ENCODE measurements around the gene IRAK3. TPM values are rescaled to one million over a fixed set of nuclear protein-coding genes. Genes with fewer than 3 reads are reported as not detected.

IRAK3 gene
- total RNA-seq, 1 donor from 2014 or later, result 0.02 TPM

GRCh38 chr12:66242311-66242710 is 53.3 kb downstream of the IRAK3 start:
- Mint-ChIP-seq H3K36me3 (ENCODE audit: insufficient read depth) (no peaks in the 10 kb centered on the region), H3K9me3 (ENCODE audit: low read depth) (no peaks in the 10 kb centered on the region), H3K4me3 (ENCODE audit: low read depth) (no peak overlapping the region), H3K4me1 (ENCODE audit: low read depth) (peaks cover 8% of the 10 kb centered on the region), H3K27ac (no peak overlapping the region), H3K27me3 (peaks cover 29% of the 10 kb centered on the region)
- TF ChIP-seq, protein P1, sequence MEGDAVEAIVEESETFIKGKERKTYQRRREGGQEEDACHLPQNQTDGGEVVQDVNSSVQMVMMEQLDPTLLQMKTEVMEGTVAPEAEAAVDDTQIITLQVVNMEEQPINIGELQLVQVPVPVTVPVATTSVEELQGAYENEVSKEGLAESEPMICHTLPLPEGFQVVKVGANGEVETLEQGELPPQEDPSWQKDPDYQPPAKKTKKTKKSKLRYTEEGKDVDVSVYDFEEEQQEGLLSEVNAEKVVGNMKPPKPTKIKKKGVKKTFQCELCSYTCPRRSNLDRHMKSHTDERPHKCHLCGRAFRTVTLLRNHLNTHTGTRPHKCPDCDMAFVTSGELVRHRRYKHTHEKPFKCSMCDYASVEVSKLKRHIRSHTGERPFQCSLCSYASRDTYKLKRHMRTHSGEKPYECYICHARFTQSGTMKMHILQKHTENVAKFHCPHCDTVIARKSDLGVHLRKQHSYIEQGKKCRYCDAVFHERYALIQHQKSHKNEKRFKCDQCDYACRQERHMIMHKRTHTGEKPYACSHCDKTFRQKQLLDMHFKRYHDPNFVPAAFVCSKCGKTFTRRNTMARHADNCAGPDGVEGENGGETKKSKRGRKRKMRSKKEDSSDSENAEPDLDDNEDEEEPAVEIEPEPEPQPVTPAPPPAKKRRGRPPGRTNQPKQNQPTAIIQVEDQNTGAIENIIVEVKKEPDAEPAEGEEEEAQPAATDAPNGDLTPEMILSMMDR (IDR thresholded peaks at IDR 0.05; ENCODE audit: unreplicated experiment), result no peak
- no peak for DNase-seq (ENCODE audit: low spot score, unreplicated experiment)

- Mint-ChIP-seq H3K27ac (no peak overlapping the region), H3K9me3 (ENCODE audit: low read depth) (no peaks in the 10 kb centered on the region), H3K4me3 (ENCODE audit: low read depth) (no peak overlapping the region), H3K27me3 (peaks cover 17% of the 10 kb centered on the region), H3K36me3 (ENCODE audit: insufficient read depth) (no peaks in the 10 kb centered on the region), H3K4me1 (ENCODE audit: low read depth) (no peaks in the 10 kb centered on the region)
- no peak for DNase-seq (ENCODE audit: low spot score, unreplicated experiment)
- TF ChIP-seq, protein P1 (IDR thresholded peaks at IDR 0.05; ENCODE audit: unreplicated experiment), result no peak
These were observed 54.9 kb downstream of the IRAK3 start for GRCh38 chr12:66243911-66244310.

- DNase-seq (ENCODE audit: low spot score, unreplicated experiment), result no peak
- Mint-ChIP-seq H3K27ac (no peak overlapping the region), H3K4me3 (ENCODE audit: low read depth) (no peak overlapping the region), H3K9me3 (ENCODE audit: low read depth) (no peaks in the 10 kb centered on the region), H3K4me1 (ENCODE audit: low read depth) (no peaks in the 10 kb centered on the region), H3K27me3 (peaks cover 17% of the 10 kb centered on the region), H3K36me3 (ENCODE audit: insufficient read depth) (no peaks in the 10 kb centered on the region)
- TF ChIP-seq, protein P1 (IDR thresholded peaks at IDR 0.05; ENCODE audit: unreplicated experiment), result no peak
These were observed 55.4 kb downstream of the IRAK3 start for GRCh38 chr12:66244446-66244845.

DNA sequence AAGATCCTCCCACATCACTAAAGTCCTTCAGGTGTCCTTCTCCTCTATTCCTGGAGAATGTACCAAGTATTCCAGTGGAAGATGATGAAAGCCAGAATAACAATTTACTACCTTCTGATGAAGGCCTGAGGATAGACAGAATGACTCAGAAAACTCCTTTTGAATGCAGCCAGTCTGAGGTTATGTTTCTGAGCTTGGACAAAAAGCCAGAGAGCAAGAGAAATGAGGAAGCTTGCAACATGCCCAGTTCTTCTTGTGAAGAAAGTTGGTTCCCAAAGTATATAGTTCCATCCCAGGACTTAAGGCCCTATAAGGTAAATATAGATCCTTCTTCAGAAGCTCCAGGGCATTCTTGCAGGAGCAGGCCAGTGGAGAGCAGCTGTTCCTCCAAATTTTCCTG is 58.7 kb downstream of the IRAK3 start:
- Mint-ChIP-seq H3K9me3 (ENCODE audit: low read depth) (no peaks in the 10 kb centered on the region), H3K27ac (no peak overlapping the region), H3K27me3 (peaks cover 6% of the 10 kb centered on the region), H3K4me1 (ENCODE audit: low read depth) (no peaks in the 10 kb centered on the region), H3K4me3 (ENCODE audit: low read depth) (no peak overlapping the region), H3K36me3 (ENCODE audit: insufficient read depth) (no peaks in the 10 kb centered on the region)
- TF ChIP-seq, protein P1 (IDR thresholded peaks at IDR 0.05; ENCODE audit: unreplicated experiment), result no peak
- no peak for DNase-seq (ENCODE audit: low spot score, unreplicated experiment)

DNA sequence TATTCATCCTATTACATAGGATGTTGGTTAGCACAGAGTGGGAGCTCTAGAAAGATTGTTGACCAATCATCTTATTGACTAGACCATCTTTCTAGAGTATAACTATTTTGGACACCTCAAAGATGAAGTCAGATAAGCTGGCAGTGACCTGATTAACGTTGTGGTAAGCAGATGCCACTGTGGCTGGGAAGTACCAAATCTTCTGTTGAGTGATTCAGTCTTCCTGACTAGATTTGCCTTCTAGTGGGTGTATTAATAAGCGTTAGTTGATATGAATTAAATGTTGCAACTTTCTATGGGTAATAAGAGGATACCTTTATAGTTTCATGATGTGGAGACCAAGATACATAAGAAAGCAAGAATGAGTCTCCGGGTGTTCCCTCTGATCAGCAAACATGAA is 62.0 kb downstream of the IRAK3 start:
- H3K4me1 Mint-ChIP-seq (ENCODE audit: low read depth), result no peaks in the 10 kb centered on the region
- DNase-seq (ENCODE audit: low spot score, unreplicated experiment), result no peak
- H3K4me3 Mint-ChIP-seq (ENCODE audit: low read depth), result no peak overlapping the region
- no peaks in the 10 kb centered on the region for H3K9me3 Mint-ChIP-seq (ENCODE audit: low read depth)
- TF ChIP-seq, protein P1 (IDR thresholded peaks at IDR 0.05; ENCODE audit: unreplicated experiment), result no peak
- H3K27ac Mint-ChIP-seq, result no peak overlapping the region
- H3K36me3 Mint-ChIP-seq (ENCODE audit: insufficient read depth), result no peaks in the 10 kb centered on the region
- H3K27me3 Mint-ChIP-seq, result peaks cover 3% of the 10 kb centered on the region
